Measurements from ENCODE around the gene ING3. TPM values are rescaled to one million over a fixed set of nuclear protein-coding genes. Genes with fewer than 3 reads are reported as not detected.

The ING3 gene
- polyA plus RNA-seq, 3 donors: 22.3 to 26.9 (median 25.9) TPM

GRCh38 chr7:120941856-120942255, 8.7 kb upstream of the ING3 start:
- no peaks in the 10 kb centered on the region for H3K79me2 ChIP-seq (ENCODE audit: insufficient read depth, low read length)
- no peaks in the 10 kb centered on the region for H3K9me3 Mint-ChIP-seq
- intact Hi-C loops (cut with micrococcal nuclease): no loop called here
- H3K27me3 Mint-ChIP-seq (ENCODE audit: low read depth in 3 of 3): peaks cover 0 to 5% (median 3%) of the 10 kb centered on the region in 3 donors
- no peak overlapping the region for H2AFZ ChIP-seq (ENCODE audit: insufficient read depth, low read depth, low read length, poor library complexity, severe bottlenecking)
- H4K20me1 ChIP-seq (ENCODE audit: insufficient read depth, low read length): no peaks in the 10 kb centered on the region
- H3K4me3 ChIP-seq (replicated peaks in 1 of 3; ENCODE audit: low read depth in 2 of 3, low read length in 3 of 3): no peak overlapping the region
- no peaks in the 10 kb centered on the region for H3K9me3 ChIP-seq (replicated peaks in 1 of 2; ENCODE audit: control insufficient read depth in 1 of 2, insufficient read depth in 1 of 2, low read length in 2 of 2)
- no peak overlapping the region for H3K9ac ChIP-seq (ENCODE audit: insufficient read depth, low read length, poor library complexity, severe bottlenecking)
- TF ChIP-seq CTCF (IDR thresholded peaks at IDR 0.05): no peak
- H3K4me1 Mint-ChIP-seq: peaks cover 6% of the 10 kb centered on the region
- no peak overlapping the region for H3K4me2 ChIP-seq (replicated peaks; ENCODE audit: extremely low read depth, low read length, poor library complexity, severe bottlenecking)
- H3K4me3 Mint-ChIP-seq: no peak overlapping the region
- no peak for DNase-seq
- no peaks in the 10 kb centered on the region for H3K36me3 ChIP-seq (replicated peaks in 1 of 2; ENCODE audit: control insufficient read depth in 1 of 2, insufficient read depth in 2 of 2, low read length in 2 of 2)
- H3K27ac ChIP-seq (ENCODE audit: low read depth in 1 of 2, low read length in 2 of 2): no peak overlapping the region
- WGBS (ENCODE audit: insufficient coverage): 45% methylated on average over 3 of the region's 3 CpGs
- H3K36me3 Mint-ChIP-seq: no peaks in the 10 kb centered on the region
- H3K27ac Mint-ChIP-seq: no peak overlapping the region
- no peaks in the 10 kb centered on the region for H3K27me3 ChIP-seq (ENCODE audit: control insufficient read depth in 2 of 2, insufficient read depth in 2 of 2, low read length in 2 of 2)
- H3K4me1 ChIP-seq (ENCODE audit: control insufficient read depth in 1 of 2, insufficient read depth in 2 of 2, low read length in 2 of 2): no peaks in the 10 kb centered on the region

- Mint-ChIP-seq H3K27me3 (ENCODE audit: low read depth in 3 of 3) (peaks cover 0 to 9% (median 5%) of the 10 kb centered on the region in 3 donors), H3K4me3 (no peak overlapping the region), H3K9me3 (no peaks in the 10 kb centered on the region), H3K4me1 (peaks cover 6% of the 10 kb centered on the region), H3K27ac (peak overlapping the region in 1 of 7 donors; percentile 7), H3K36me3 (no peaks in the 10 kb centered on the region)
- Histone ChIP-seq H4K20me1 (ENCODE audit: insufficient read depth, low read length) (no peaks in the 10 kb centered on the region), H3K79me2 (ENCODE audit: insufficient read depth, low read length) (no peaks in the 10 kb centered on the region), H3K4me2 (replicated peaks; ENCODE audit: extremely low read depth, low read length, poor library complexity, severe bottlenecking) (no peak overlapping the region), H3K27me3 (ENCODE audit: control insufficient read depth in 2 of 2, insufficient read depth in 2 of 2, low read length in 2 of 2) (no peaks in the 10 kb centered on the region), H2AFZ (ENCODE audit: insufficient read depth, low read depth, low read length, poor library complexity, severe bottlenecking) (no peak overlapping the region), H3K9me3 (replicated peaks in 1 of 2; ENCODE audit: control insufficient read depth in 1 of 2, insufficient read depth in 1 of 2, low read length in 2 of 2) (no peaks in the 10 kb centered on the region), H3K36me3 (replicated peaks in 1 of 2; ENCODE audit: control insufficient read depth in 1 of 2, insufficient read depth in 2 of 2, low read length in 2 of 2) (no peaks in the 10 kb centered on the region), H3K4me3 (replicated peaks in 1 of 3; ENCODE audit: low read depth in 2 of 3, low read length in 3 of 3) (no peak overlapping the region), H3K4me1 (ENCODE audit: control insufficient read depth in 1 of 2, insufficient read depth in 2 of 2, low read length in 2 of 2) (no peaks in the 10 kb centered on the region), H3K27ac (ENCODE audit: low read depth in 1 of 2, low read length in 2 of 2) (no peak overlapping the region), H3K9ac (ENCODE audit: insufficient read depth, low read length, poor library complexity, severe bottlenecking) (no peak overlapping the region)
- peak in 2 of 3 donors; percentile 9 to 17 for DNase-seq
- TF ChIP-seq CTCF (IDR thresholded peaks at IDR 0.05): no peak
- intact Hi-C loops (cut with micrococcal nuclease): no loop called here
- WGBS (ENCODE audit: insufficient coverage): no CpG with 5 or more reads among the region's 1 CpG
Observed at GRCh38 chr7:120942861-120943260, 7.7 kb upstream of the ING3 start.
